Measurements from ENCODE around the gene CNTN5.

The CNTN5 gene

GRCh38 chr11:100009728-100010127, 989.0 kb downstream of the CNTN5 start:
- no peak overlapping the region for H3K4me3 ChIP-seq (ENCODE audit: control insufficient read depth, low read depth, low read length)
- TF ChIP-seq CTCF (IDR thresholded peaks at IDR 0.05; ENCODE audit: control insufficient read depth, insufficient read depth, low read depth, low read length, missing control alignments): no peak

GRCh38 chr11:100010393-100010792, 989.6 kb downstream of the CNTN5 start:
- H3K4me3 ChIP-seq (ENCODE audit: control insufficient read depth, low read depth, low read length): no peak overlapping the region
- no peak for DNase-seq (ENCODE audit: low read depth)
- TF ChIP-seq CTCF (IDR thresholded peaks at IDR 0.05; ENCODE audit: control insufficient read depth, insufficient read depth, low read depth, low read length, missing control alignments): no peak

More at GRCh38 chr11:100009728-100010127, 989.0 kb downstream of the CNTN5 start:
- DNase-seq (ENCODE audit: low read depth): no peak

- no peak overlapping the region for H3K4me3 ChIP-seq (ENCODE audit: control insufficient read depth, low read depth, low read length)
- TF ChIP-seq CTCF (IDR thresholded peaks at IDR 0.05; ENCODE audit: control insufficient read depth, insufficient read depth, low read depth, low read length, missing control alignments): no peak
- no peak for DNase-seq (ENCODE audit: low read depth)
Measured at GRCh38 chr11:100011697-100012096, 990.9 kb downstream of the CNTN5 start.

GRCh38 chr11:100013011-100013410, 992.3 kb downstream of the CNTN5 start:
- no peak for TF ChIP-seq CTCF (IDR thresholded peaks at IDR 0.05; ENCODE audit: control insufficient read depth, insufficient read depth, low read depth, low read length, missing control alignments)
- DNase-seq (ENCODE audit: low read depth): no peak
- H3K4me3 ChIP-seq (ENCODE audit: control insufficient read depth, low read depth, low read length): no peak overlapping the region

GRCh38 chr11:100031973-100032372, 1011.2 kb downstream of the CNTN5 start:
- H3K4me3 ChIP-seq (ENCODE audit: control insufficient read depth, low read depth, low read length): no peak overlapping the region
- TF ChIP-seq CTCF (IDR thresholded peaks at IDR 0.05; ENCODE audit: control insufficient read depth, insufficient read depth, low read depth, low read length, missing control alignments): no peak
- no peak for DNase-seq (ENCODE audit: low read depth)

- DNase-seq (ENCODE audit: low read depth): no peak
- H3K4me3 ChIP-seq (ENCODE audit: control insufficient read depth, low read depth, low read length): no peak overlapping the region
- no peak for TF ChIP-seq CTCF (IDR thresholded peaks at IDR 0.05; ENCODE audit: control insufficient read depth, insufficient read depth, low read depth, low read length, missing control alignments)
Measured at GRCh38 chr11:100061006-100061405, 1040.3 kb downstream of the CNTN5 start.

GRCh38 chr11:100066399-100066798, 1045.7 kb downstream of the CNTN5 start:
- no peak for TF ChIP-seq CTCF (IDR thresholded peaks at IDR 0.05; ENCODE audit: control insufficient read depth, insufficient read depth, low read depth, low read length, missing control alignments)
- no peak overlapping the region for H3K4me3 ChIP-seq (ENCODE audit: control insufficient read depth, low read depth, low read length)
- DNase-seq (ENCODE audit: low read depth): no peak

Measured in AG09309 (cell line).